Upper lobe of left lung (tissue), 4 donors: Measurements from ENCODE around the gene CDC37L1.

Experiments
- CTCF ChIP-seq, 6 experiments: fragments of 450-650 bp in 4 of 6; fragments of 200-600 bp in 2 of 6; sonication (generic) in 2 of 6; IDR thresholded peaks; one replicate each; pipeline ENCODE4 v1.5.1; 2016 to 2019; ENCODE audit warnings: antibody characterized with exemption in 6 of 6
- POLR2AphosphoS5 ChIP-seq, 2 donors: sonication (generic); formaldehyde crosslinking; IDR thresholded peaks; one replicate each; pipeline ENCODE4 v1.5.1; 2017; ENCODE audit warnings: antibody characterized with exemption in 2 of 2

- TF ChIP-seq CTCF (IDR thresholded peaks at IDR 0.05) (no peak), POLR2AphosphoS5 (IDR thresholded peaks at IDR 0.05) (no peak)
These were observed 40.4 kb upstream of the CDC37L1 start for GRCh38 chr9:4638968-4639367.
